Loucy (cell line): Measurements from ENCODE around the gene FBXO36.
"Not testable (repeated sequence)": the region's sequence is repeated elsewhere in the genome, so short reads cannot be mapped to it uniquely, and the experiment has no call there.

ENCODE experiments used
- H2AFZ ChIP-seq: fragments of 200-600 bp; sonication (generic); 2 replicates; pipeline ENCODE4 v1.6.0; 2016; ENCODE audit warnings: antibody characterized with exemption, mild to moderate bottlenecking, low read length, moderate library complexity
- H3F3A ChIP-seq: fragments of 200-600 bp; 2 replicates; pipeline ENCODE4 v1.6.0; 2016; ENCODE audit warnings: antibody characterized with exemption, low read depth, mild to moderate bottlenecking
- H3K27me3 ChIP-seq: fragments of 200-600 bp; sonication (generic); 2 replicates; pipeline ENCODE4 v1.6.1; 2014; ENCODE audit warnings: low read length, mild to moderate bottlenecking; ENCODE audit not compliant: insufficient read depth, poor library complexity, severe bottlenecking
- H3K36me3 ChIP-seq: fragments of 200-600 bp; sonication (generic); 2 replicates; pipeline ENCODE4 v1.6.1; 2016; ENCODE audit warnings: low read length; ENCODE audit not compliant: insufficient read depth
- H3K4me1 ChIP-seq: fragments of 200-600 bp; sonication (generic); 2 replicates; pipeline ENCODE4 v1.5.1; 2014; ENCODE audit warnings: low read length, mild to moderate bottlenecking; ENCODE audit not compliant: insufficient read depth, poor library complexity, severe bottlenecking
- H3K4me2 ChIP-seq: fragments of 200-600 bp; sonication (generic); 2 replicates; pipeline ENCODE4 v1.6.0; 2014; ENCODE audit warnings: antibody characterized with exemption, low read length, low read depth, mild to moderate bottlenecking; ENCODE audit not compliant: poor library complexity, severe bottlenecking
- H3K4me3 ChIP-seq: fragments of 200-600 bp; sonication (generic); 2 replicates; pipeline ENCODE4 v1.5.1; 2014; ENCODE audit warnings: low read length, mild to moderate bottlenecking, mixed read lengths; ENCODE audit not compliant: poor library complexity, severe bottlenecking
- H3K79me2 ChIP-seq: fragments of 200-600 bp; sonication (generic); 2 replicates; pipeline ENCODE4 v1.6.1; 2014; ENCODE audit warnings: low read length; ENCODE audit not compliant: insufficient read depth
- H3K9ac ChIP-seq: fragments of 200-600 bp; sonication (generic); 2 replicates; pipeline ENCODE4 v1.6.0; 2014; ENCODE audit warnings: mild to moderate bottlenecking, low read depth, low read length, moderate library complexity; ENCODE audit not compliant: poor library complexity, severe bottlenecking
- H3K9me2 ChIP-seq: fragments of 200-600 bp; sonication (generic); replicated peaks from 2 replicates; pipeline ENCODE4 v1.6.1; 2016; ENCODE audit warnings: low read depth, low read length, mixed read lengths
- H3K9me3 ChIP-seq: fragments of 200-600 bp; sonication (generic); 2 replicates; pipeline ENCODE4 v1.6.1; 2014; ENCODE audit warnings: mild to moderate bottlenecking, antibody characterized with exemption, low read length, low read depth; ENCODE audit not compliant: insufficient read depth
- H4K20me1 ChIP-seq: fragments of 200-600 bp; sonication (generic); 2 replicates; pipeline ENCODE4 v1.6.0; 2014; ENCODE audit warnings: antibody characterized with exemption, low read length, mild to moderate bottlenecking; ENCODE audit not compliant: insufficient read depth, poor library complexity, severe bottlenecking
- CTCF ChIP-seq: fragments of 200-600 bp; sonication (generic); conservative IDR thresholded peaks from 2 replicates; pipeline ENCODE4 v1.5.1; 2014; ENCODE audit warnings: mild to moderate bottlenecking, antibody characterized with exemption, low read length
- EZH2phosphoT487 ChIP-seq: fragments of 200-600 bp; IDR thresholded peaks from 2 replicates; pipeline ENCODE4 v1.6.1; 2018; ENCODE audit warnings: antibody characterized with exemption, mild to moderate bottlenecking, moderate library complexity, borderline replicate concordance

FBXO36 gene

DNA sequence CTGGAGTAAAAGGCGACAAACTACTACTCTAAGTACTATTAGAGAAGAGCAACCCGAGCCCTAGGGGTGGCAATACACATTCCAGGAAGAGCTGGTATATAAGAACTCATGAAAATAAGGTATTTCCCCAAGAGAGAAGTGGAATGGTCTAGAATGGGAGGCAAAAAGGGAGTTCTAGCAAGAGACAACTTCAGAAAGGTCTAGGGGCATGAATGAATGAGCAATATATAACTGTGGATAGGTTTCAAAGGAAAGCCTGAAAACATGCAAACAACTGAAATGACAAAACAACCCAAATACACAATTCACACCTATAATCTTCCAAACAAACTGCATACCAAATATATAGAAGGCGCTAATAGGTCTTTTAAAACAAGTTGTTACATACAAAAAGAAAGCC lies 22.7 kb upstream of the FBXO36 start:
- Histone ChIP-seq H3K4me3 (no peak overlapping the region), H3K4me1 (peaks cover 6% of the 10 kb centered on the region), H3K4me2 (no peak overlapping the region), H3K27me3 (no peaks in the 10 kb centered on the region), H3K9ac (no peak overlapping the region), H2AFZ (no peak overlapping the region), H4K20me1 (peaks cover 72% of the 10 kb centered on the region), H3K9me3 (no peaks in the 10 kb centered on the region), H3K9me2 (no peaks in the 10 kb centered on the region), H3K36me3 (peaks cover 17% of the 10 kb centered on the region; the same call in 1 of the 2 replicates), H3F3A (no peaks in the 10 kb centered on the region), H3K79me2 (peaks cover 94% of the 10 kb centered on the region)
- TF ChIP-seq CTCF (no peak), EZH2phosphoT487 (no peak)

GRCh38 chr2:229900012-229900411 lies 22.3 kb upstream of the FBXO36 start:
- no peaks in the 10 kb centered on the region for H3K9me2 ChIP-seq
- H3K4me2 ChIP-seq = no peak overlapping the region
- no peaks in the 10 kb centered on the region for H3K27me3 ChIP-seq
- peaks cover 94% of the 10 kb centered on the region for H3K79me2 ChIP-seq
- no peak for TF ChIP-seq EZH2phosphoT487
- TF ChIP-seq CTCF = no peak
- no peaks in the 10 kb centered on the region for H3K9me3 ChIP-seq
- peaks cover 6% of the 10 kb centered on the region for H3K4me1 ChIP-seq
- no peaks in the 10 kb centered on the region for H3F3A ChIP-seq
- H3K36me3 ChIP-seq = peaks cover 17% of the 10 kb centered on the region; the same call in 1 of the 2 replicates
- no peak overlapping the region for H3K4me3 ChIP-seq
- peaks cover 71% of the 10 kb centered on the region for H4K20me1 ChIP-seq
- no peak overlapping the region for H3K9ac ChIP-seq
- no peak overlapping the region for H2AFZ ChIP-seq

DNA sequence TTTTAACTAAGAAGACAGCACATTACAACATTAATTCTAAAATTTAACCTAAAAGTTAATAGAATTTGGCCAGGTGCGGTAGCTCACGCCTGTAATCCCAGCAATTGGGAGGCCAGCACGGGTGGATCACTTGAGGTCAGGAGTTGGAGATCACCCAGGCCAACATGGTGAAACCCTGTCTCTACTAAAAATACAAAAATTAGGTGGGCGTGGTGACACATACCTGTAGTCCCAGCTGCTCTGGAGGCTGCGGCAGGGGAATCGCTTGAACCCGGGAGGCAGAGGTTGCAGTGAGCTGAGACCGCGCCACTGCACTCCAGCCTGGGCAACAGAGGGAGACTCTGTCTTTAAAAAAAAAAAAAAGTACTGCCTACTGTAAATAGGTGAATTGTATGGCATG lies 21.8 kb upstream of the FBXO36 start:
- not testable (repeated sequence) for H3K9me2 ChIP-seq, H2AFZ ChIP-seq, H3K4me2 ChIP-seq, H3K9me3 ChIP-seq, H3F3A ChIP-seq, H3K4me3 ChIP-seq, H3K4me1 ChIP-seq, H3K27me3 ChIP-seq, H3K9ac ChIP-seq
- peaks cover 17% of the 10 kb centered on the region; the same call in 1 of the 2 replicates for H3K36me3 ChIP-seq
- peaks cover 71% of the 10 kb centered on the region for H4K20me1 ChIP-seq
- H3K79me2 ChIP-seq = peaks cover 95% of the 10 kb centered on the region

GRCh38 chr2:229901819-229902218 lies 20.5 kb upstream of the FBXO36 start:
- Histone ChIP-seq H3K36me3 (peaks cover 17% of the 10 kb centered on the region; the same call in 1 of the 2 replicates), H3K79me2 (peaks cover 98% of the 10 kb centered on the region), H4K20me1 (peaks cover 71% of the 10 kb centered on the region)

More at GRCh38 chr2:229901819-229902218, 20.5 kb upstream of the FBXO36 start:
- H2AFZ ChIP-seq = no peak overlapping the region
- H3K27me3 ChIP-seq = no peaks in the 10 kb centered on the region
- peaks cover 4% of the 10 kb centered on the region for H3K4me1 ChIP-seq
- no peak overlapping the region for H3K4me2 ChIP-seq
- no peaks in the 10 kb centered on the region for H3K9me3 ChIP-seq
- TF ChIP-seq EZH2phosphoT487 = no peak
- TF ChIP-seq CTCF = no peak
- no peak overlapping the region for H3K4me3 ChIP-seq
- H3K9me2 ChIP-seq = no peaks in the 10 kb centered on the region
- no peaks in the 10 kb centered on the region for H3F3A ChIP-seq
- no peak overlapping the region for H3K9ac ChIP-seq
